NCI-H146 treated with DMSO at 0.1 percent for 48 hours (cell line): ENCODE data around the gene EPC1.
"Not testable (repeated sequence)": the region's sequence is repeated elsewhere in the genome, so short reads cannot be mapped to it uniquely, and the experiment has no call there.

Experiments used
- DNase-seq: peaks from one replicate; lab custom pipeline; 2025; ENCODE audit not compliant: unreplicated experiment; lab: John Stamatoyannopoulos, UW

The EPC1 gene

DNA sequence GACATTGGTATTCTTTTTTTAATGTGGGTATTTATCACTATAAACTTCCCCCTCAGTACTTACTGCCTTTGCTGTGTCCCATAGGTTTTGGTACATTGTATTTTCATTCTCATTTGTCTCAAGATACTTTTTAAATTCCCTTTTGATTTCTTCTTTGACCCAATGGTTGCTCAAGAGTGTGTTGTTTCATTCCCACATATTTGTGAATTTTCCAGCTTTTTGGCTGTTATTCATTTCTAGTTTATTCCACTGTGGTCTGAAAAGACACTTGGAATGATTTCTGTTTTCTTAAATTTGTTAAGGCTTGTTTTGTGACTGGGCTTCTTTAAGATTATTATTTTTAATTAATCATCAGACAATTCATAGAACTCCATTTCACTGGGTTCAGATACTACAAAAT, 105.0 kb downstream of the EPC1 start:
- DNase-seq = no peak

- no peak for DNase-seq
Measured at GRCh38 chr10:32240471-32240870, 106.5 kb downstream of the EPC1 start.

- DNase-seq = no peak
Measured at GRCh38 chr10:32239769-32240168, 107.2 kb downstream of the EPC1 start.

DNA sequence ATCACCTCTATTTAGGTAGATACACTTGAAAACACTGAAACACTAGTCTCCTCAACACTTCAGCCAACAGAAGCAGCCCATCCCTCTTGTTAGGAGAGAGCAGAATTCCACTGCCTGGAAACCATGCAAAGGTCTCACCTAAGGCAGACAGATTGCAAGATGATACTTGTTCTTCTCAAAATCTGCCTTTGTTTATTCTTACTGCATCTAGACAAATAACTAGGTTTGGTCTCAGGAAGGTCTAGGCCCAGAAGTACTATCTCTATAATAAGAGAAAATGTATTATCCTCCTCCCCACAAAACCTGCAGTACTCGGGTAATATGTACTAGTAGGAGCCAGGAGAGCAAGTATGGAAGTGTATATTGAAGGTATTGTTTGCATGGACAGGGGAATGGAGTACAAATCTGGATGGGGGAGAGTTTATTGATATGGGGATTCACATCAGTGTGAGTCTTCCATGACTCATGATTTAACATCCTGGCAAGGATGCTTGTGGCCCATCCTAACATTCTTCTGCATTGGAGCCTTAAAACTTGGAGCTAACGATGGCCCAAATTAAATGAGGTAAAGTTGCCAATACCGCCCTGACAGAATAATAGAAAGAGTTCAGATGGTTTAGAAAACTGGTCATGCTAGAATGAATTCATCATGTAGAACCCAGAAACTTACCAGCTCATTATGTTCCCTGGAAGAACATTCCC, 109.2 kb downstream of the EPC1 start:
- DNase-seq = no peak

- DNase-seq = no peak
Measured at GRCh38 chr10:32234471-32234870, 112.5 kb downstream of the EPC1 start.

- not testable (repeated sequence) for DNase-seq
Measured at GRCh38 chr10:32233375-32233774, 113.6 kb downstream of the EPC1 start.

DNA sequence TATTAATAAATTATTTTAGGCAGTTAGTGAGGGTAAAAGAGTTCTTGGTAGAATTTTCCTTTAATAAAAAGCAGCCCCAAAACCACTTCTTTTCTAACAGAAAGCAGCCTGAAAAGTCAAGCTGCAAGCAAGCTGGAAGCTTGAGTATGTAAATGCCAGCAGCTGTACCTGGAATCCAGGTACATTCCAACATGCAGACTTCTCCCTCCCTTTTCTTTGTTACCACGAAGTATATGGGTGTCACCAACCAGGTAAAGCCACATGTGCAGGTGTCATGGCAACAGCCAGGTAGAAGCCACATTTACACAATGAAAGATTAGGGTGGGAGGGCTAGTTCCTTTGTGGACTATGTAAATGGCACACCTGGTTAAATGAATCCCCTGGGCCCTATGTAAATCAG, 114.6 kb downstream of the EPC1 start:
- DNase-seq = peak; percentile 62

DNA sequence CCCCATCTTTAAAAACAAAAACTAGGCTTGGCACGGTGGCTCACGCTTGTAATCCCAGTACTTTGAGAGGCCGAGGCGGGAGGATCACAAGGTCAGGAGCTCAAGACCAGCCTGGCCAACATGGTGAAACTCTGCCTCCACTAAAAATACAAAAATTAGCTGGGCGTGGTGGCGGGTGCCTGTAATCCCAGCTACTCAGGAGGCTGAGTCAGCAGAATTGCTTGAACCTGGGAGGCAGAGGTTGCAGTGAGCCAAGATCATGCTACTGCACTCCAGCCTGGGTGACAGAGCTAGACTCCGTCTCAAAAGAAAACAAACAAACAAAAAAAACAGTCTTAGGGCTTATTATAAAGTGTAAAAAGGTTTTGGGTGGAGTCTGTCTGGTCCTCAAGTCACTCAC, 117.2 kb downstream of the EPC1 start:
- not testable (repeated sequence) for DNase-seq

GRCh38 chr10:32229170-32229569, 117.8 kb downstream of the EPC1 start:
- DNase-seq = no peak

- peak; percentile 9 for DNase-seq
Measured at GRCh38 chr10:32227802-32228201, 119.2 kb downstream of the EPC1 start.

GRCh38 chr10:32226624-32227023, 120.3 kb downstream of the EPC1 start:
- DNase-seq = no peak

DNA sequence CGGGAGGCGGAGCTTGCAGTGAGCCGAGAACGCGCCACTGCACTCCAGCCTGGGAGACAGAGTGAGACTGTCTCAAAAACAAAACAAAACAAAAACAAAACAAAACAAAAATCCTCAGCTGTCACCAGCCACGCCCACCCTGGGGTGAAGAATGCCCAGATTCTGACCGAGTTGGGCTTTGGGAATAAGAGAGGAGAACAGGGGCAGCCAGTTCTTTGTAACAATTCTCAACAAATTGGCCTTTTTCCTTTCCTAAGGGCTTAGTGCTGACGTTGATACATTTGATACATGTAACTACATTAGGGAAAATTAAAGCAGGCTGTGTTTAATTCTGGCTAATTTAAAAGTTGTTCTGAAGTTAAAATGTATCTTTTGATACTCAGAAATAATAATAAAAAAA, 121.0 kb downstream of the EPC1 start:
- DNase-seq = no peak

DNA sequence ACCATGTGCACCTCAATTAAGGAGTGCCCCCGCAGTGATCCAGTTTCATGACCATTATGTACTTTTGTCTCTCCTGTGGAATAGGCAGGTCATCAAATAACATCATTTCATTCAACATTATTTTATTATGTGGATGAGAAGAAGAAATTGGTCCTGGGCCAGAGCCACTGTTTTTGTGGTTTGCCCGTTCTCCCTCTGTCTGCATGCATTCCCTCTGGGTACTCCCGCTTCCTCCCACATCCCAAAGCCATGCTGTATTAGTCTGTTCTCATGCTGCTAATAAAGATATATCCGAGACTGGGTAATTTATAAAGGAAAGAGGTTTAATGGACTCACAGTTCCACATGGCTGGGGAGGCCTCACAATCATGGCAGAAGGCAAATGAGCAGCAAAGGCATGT, 124.6 kb downstream of the EPC1 start:
- peak; percentile 57 for DNase-seq

DNA sequence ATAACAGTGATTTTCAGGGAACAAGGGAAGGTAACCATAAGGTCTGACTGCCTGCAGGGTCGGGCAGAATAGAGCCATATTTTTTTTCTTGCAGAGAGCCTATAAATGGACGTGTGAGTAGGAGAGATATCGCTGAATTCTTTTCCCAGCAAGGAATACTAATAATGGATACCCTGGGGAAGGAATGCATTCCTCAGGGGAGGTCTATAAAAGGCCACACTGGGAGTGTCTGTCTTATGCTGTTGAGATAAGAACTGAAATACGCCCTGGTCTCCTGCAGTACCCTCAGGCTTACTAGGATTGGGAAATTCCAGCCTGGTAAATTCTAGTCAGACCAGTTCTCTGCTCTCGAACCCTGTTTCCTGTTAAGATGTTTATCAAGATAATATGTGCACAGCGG, 127.8 kb downstream of the EPC1 start:
- DNase-seq = not testable (repeated sequence)

DNA sequence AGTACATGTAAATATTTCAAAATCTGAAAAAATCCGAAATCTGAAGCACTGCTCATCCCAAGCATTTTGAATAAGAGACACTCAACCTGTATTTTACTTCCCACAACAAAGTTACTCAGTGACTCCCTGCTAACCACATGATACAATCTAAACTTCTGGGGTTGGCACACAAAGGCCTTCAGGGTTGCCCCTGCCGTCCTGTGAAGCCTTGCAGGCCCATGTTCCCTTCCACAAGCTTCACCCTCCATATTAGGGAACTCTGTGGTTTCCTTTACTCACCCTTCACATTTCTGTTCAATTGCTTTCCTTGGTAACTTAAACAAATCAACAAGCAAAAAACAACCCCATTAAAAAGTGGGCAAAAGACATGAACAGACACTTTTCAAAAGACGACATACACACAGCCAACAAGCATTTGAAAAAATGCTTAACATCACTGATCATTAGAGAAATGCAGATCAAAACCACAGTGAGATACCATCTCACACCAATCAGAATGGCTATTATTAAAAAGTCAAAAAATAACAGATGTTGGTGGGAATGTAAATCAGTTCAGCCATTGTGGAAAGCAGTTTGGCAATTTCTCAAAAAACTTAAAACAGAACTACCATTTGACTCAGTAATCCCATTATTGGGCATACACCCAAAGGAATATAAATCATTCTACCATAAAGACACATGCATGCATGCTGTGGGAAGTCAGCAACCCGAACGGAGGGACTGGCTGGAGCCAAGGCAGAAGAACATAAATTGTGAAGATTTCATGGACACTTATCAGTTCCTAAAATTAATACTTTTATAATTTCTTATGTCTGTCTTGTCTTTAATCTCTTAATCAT, 128.5 kb downstream of the EPC1 start:
- not testable (repeated sequence) for DNase-seq
